Upper lobe of left lung (tissue), 6 donors: Measurements from ENCODE around the gene MUCL3. TPM values are rescaled to one million over a fixed set of nuclear protein-coding genes. Genes with fewer than 3 reads are reported as not detected.

ENCODE experiments used
- ATAC-seq, 2 donors: fragments of 200-7000 bp; cut with Tn5 transposase; one replicate each; pipeline ENCODE4 v1.9.1; 2022; ENCODE audit warnings: mild to moderate bottlenecking in 2 of 2, moderate library complexity in 2 of 2; ENCODE audit not compliant: low FRiP score in 2 of 2
- DNase-seq, 2 donors: peaks; one replicate each; pipeline ENCODE4 v3.0.0-alpha.2; 2019 to 2020
- H3K27ac ChIP-seq, 4 donors: fragments of 200-600 bp; sonication (generic); one replicate each; pipeline ENCODE4 v1.5.1; 2016 to 2019
- H3K27me3 ChIP-seq, 4 donors: fragments of 200-600 bp; sonication (generic); one replicate each; pipeline ENCODE4 v1.5.1; 2017 to 2019
- H3K36me3 ChIP-seq, 4 donors: fragments of 200-600 bp; sonication (generic); one replicate each; pipeline ENCODE4 v1.5.1; 2016 to 2019
- H3K4me1 ChIP-seq, 4 donors: fragments of 200-600 bp; sonication (generic); one replicate each; pipeline ENCODE4 v1.5.1; 2018 to 2019
- H3K4me3 ChIP-seq, 4 donors: fragments of 200-600 bp; sonication (generic); one replicate each; pipeline ENCODE4 v1.5.1; 2017 to 2019; ENCODE audit warnings: mild to moderate bottlenecking in 2 of 4, moderate library complexity in 1 of 4
- H3K9me3 ChIP-seq, 4 donors: fragments of 200-600 bp; sonication (generic); one replicate each; pipeline ENCODE4 v1.5.1; 2018 to 2019
- CTCF ChIP-seq, 6 experiments: fragments of 450-650 bp in 4 of 6; fragments of 200-600 bp in 2 of 6; sonication (generic) in 2 of 6; IDR thresholded peaks; one replicate each; pipeline ENCODE4 v1.5.1; 2016 to 2019; ENCODE audit warnings: antibody characterized with exemption in 6 of 6
- EP300 ChIP-seq, 4 donors: sonication (generic); formaldehyde crosslinking; IDR thresholded peaks; one replicate each; pipeline ENCODE4 v1.5.1; 2017; ENCODE audit warnings: antibody characterized with exemption in 4 of 4, control low read depth in 2 of 4
- POLR2A ChIP-seq, 4 donors: fragments of 450-650 bp; IDR thresholded peaks; one replicate each; pipeline ENCODE4 v1.5.1; 2016 to 2017; ENCODE audit warnings: antibody characterized with exemption in 4 of 4, mild to moderate bottlenecking in 2 of 4
- POLR2AphosphoS5 ChIP-seq, 2 donors: sonication (generic); formaldehyde crosslinking; IDR thresholded peaks; one replicate each; pipeline ENCODE4 v1.5.1; 2017; ENCODE audit warnings: antibody characterized with exemption in 2 of 2
- WGBS, 2 donors: methylation state at CpG; one replicate each; pipeline ENCODE4 v1.1.5; 2017 to 2018; 5-methylcytosine and 5-hydroxymethylcytosine counted together
- total RNA-seq, 6 donors: library from RNA; depleted of rRNA in 4 of 6; stranded (reverse); fragments of >200 nt in 4 of 6; gene quantifications; one replicate each; pipeline versions ENCODE4 v1.1.0 to v1.2.1, GENCODE V29; 2016 to 2021
- donor health status: DM: no; HTN: no; CAD: no; lungs with moderate emphysema.
- donor health status: DM: no; HTN: yes; CAD: no; lungs with severe emphysema.

MUCL3 gene
- total RNA-seq, 6 donors from 2014 or later: 1.8 to 38.8 (median 5.0) TPM

GRCh38 chr6:30981942-30982772, 41.4 kb downstream of the MUCL3 start:
- Histone ChIP-seq H3K4me3 (peak overlapping the region in 3 of 4 donors; percentile 7 to 22 (median 12)), H3K4me1 (peaks cover 0 to 17% (median 5%) of the 10 kb centered on the region in 4 donors), H3K9me3 (no peaks in the 10 kb centered on the region), H3K27ac (peak overlapping the region; percentile 8 to 72 (median 31)), H3K27me3 (no peaks in the 10 kb centered on the region), H3K36me3 (no peaks in the 10 kb centered on the region)
- 12 to 16% methylated on average over 13 of the region's 13 CpGs for WGBS, 2 donors
- peak in 1 of 2 donors; percentile 72 for DNase-seq
- ATAC-seq: peak; percentile 76 to 79
- TF ChIP-seq CTCF (IDR thresholded peaks at IDR 0.05) (peak in 4 of 6 experiments; percentile 8 to 50 (median 28)), POLR2AphosphoS5 (IDR thresholded peaks at IDR 0.05) (peak in 1 of 2 donors; percentile 48), EP300 (IDR thresholded peaks at IDR 0.05) (peak in 2 of 4 donors; percentile 18 to 49), POLR2A (IDR thresholded peaks at IDR 0.05) (peak in 1 of 4 donors; percentile 46)

DNA sequence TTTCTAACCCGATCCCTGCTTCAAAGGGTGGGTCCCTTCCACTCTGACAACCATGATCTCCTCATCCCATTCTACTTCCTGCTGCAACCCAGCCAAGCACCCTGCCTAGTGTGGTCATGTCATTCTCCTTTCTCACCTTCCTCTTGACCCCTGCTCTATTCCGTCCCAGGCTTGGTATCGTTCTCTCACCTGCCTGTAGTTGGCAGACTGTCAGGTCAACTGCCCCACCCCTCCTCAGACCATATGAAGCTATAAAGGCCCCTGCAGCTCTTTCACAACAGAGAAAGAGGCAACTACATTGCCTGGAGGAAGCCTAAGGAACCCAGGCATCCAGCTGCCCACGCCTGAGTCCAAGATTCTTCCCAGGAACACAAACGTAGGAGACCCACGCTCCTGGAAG, 42.7 kb downstream of the MUCL3 start, which contains the start of gene MUC21:
Gene MUC21, plus strand, starts transcription at position 280 of the 400 bp plus-strand sequence. CDS start 241 bp downstream, outside the sequence.
- Histone ChIP-seq H3K4me3 (no peak within 1 kb of the TSS), H3K36me3 (no peaks in the 10 kb centered on the region), H3K4me1 (peaks cover 0 to 17% (median 5%) of the 10 kb centered on the region in 4 donors), H3K9me3 (no peaks in the 10 kb centered on the region), H3K27me3 (no peaks in the 10 kb centered on the region), H3K27ac (peak within 1 kb of the TSS in 3 of 4 donors; percentile 15 to 72 (median 47))
- peak in 1 of 2 donors; percentile 60 for DNase-seq
- peak in 1 of 4 donors; percentile 71 for TF ChIP-seq POLR2A (IDR thresholded peaks at IDR 0.05)
- TF ChIP-seq CTCF (IDR thresholded peaks at IDR 0.05): no peak
- peak in 1 of 2 donors; percentile 32 for TF ChIP-seq POLR2AphosphoS5 (IDR thresholded peaks at IDR 0.05)
- no peak for TF ChIP-seq EP300 (IDR thresholded peaks at IDR 0.05)
- 64 to 80% methylated on average over 5 to 6 of the region's 6 CpGs for WGBS, 2 donors
- ATAC-seq: peak in 1 of 2 donors; percentile 64

DNA sequence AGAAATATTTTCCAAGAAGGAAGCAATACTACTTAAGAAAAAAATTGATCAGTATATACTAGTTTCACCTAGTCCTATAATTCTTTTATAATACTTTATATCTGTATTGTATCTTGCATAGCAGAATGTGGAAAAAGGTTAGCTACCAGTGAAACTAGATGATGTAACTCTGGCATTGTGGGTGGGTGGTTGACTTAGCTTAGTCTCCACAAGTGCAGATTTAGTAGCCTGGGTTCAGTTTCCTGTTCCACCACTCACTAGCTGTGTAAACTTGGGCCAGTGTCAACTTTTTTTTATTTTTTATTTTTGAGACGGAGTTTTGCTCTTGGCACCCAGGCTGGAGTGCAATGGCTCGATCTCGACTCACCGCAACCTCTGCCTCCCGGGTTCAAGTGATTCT, 44.7 kb downstream of the MUCL3 start:
- Histone ChIP-seq H3K27ac (no peak overlapping the region), H3K4me1 (peaks cover 0 to 17% (median 5%) of the 10 kb centered on the region in 4 donors), H3K27me3 (no peaks in the 10 kb centered on the region), H3K9me3 (no peaks in the 10 kb centered on the region), H3K4me3 (no peak overlapping the region), H3K36me3 (no peaks in the 10 kb centered on the region)
- TF ChIP-seq POLR2AphosphoS5 (IDR thresholded peaks at IDR 0.05) (no peak), EP300 (IDR thresholded peaks at IDR 0.05) (no peak), CTCF (IDR thresholded peaks at IDR 0.05) (no peak), POLR2A (IDR thresholded peaks at IDR 0.05) (no peak)
- peak in 1 of 2 donors; percentile 62 for DNase-seq
- WGBS, 2 donors: 56 to 67% methylated on average over 5 of the region's 5 CpGs
- no peak for ATAC-seq

- 87 to 88% methylated on average over 6 of the region's 6 CpGs for WGBS, 2 donors
- no peaks in the 10 kb centered on the region for H3K27me3 ChIP-seq
- peaks cover 0 to 10% (median 2%) of the 10 kb centered on the region in 4 donors for H3K4me1 ChIP-seq
- H3K4me3 ChIP-seq: no peak overlapping the region
- TF ChIP-seq POLR2A (IDR thresholded peaks at IDR 0.05) (no peak), EP300 (IDR thresholded peaks at IDR 0.05) (no peak), CTCF (IDR thresholded peaks at IDR 0.05) (no peak), POLR2AphosphoS5 (IDR thresholded peaks at IDR 0.05) (no peak)
- no peak overlapping the region for H3K27ac ChIP-seq
- ATAC-seq: no peak
- peak in 1 of 2 donors; percentile 7 for DNase-seq
- no peaks in the 10 kb centered on the region for H3K9me3 ChIP-seq
- H3K36me3 ChIP-seq: no peaks in the 10 kb centered on the region
Observed at GRCh38 chr6:30987304-30987703, 46.5 kb downstream of the MUCL3 start.
